ENCODE data around the gene FADS6.

The FADS6 gene

GRCh38 chr17:74851612-74852236 is 41.7 kb downstream of the FADS6 start:
- DNase-seq: no peak

DNA sequence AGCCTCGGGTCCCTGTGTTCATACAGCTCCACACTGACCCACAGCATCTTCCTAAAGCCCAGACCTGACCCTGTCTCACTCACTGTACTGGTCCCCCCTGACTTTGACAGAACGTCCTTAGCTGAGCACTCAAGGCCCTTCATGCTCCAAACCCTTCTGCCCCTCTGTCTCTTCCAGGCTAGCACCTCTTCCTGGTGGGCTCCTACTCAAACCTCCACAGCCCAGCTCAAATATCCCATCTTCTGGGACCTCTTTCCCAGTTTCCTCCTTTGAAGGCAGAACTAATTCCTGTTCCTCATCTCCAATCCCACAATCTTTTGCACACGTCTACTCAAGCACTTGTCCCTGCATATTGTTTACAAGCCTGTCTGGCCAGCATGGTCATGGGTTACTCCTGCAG is 42.5 kb downstream of the FADS6 start:
- DNase-seq: no peak

DNA sequence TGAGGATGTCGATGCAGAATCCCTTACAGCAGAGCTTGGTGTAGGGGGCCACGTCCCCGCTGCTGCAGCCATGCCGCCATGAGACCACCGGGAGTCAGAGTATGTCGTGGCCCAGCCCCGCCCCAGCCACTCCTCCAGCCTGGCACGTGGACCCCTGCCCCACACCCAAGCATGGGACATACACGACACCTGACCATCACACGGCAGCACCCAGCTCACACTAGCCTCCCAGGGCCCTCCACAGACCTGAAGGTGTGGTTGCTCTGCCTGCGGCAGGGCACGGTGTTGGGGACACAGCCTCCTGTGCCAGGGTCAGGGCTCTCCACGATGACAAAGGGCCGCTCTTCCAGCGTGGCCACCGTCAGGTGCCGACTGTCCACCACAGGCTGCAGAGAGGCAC is 43.1 kb downstream of the FADS6 start:
- no peak for DNase-seq

- no peak for DNase-seq
Observed at GRCh38 chr17:74848656-74849399, 44.6 kb downstream of the FADS6 start.

DNA sequence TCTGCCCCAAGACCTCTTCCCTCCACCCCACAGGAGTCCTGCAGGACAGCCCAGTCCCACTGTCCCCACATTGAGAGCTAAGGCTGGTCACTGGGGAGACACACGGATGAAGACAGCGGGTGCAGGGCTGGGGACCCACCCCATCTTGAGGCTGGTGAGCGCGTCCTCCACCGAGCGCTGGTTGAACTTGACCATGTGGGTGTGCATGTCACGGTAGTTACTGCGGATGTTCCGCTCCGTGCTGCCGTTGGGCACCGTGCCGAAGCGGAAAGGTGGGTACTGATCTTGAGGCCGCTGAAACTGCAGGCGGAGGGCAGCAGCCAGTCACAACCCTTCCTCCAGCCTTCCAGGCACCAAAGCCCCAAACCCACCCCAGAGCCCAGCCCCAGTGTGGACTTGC is 46.8 kb downstream of the FADS6 start:
- DNase-seq: no peak

DNA sequence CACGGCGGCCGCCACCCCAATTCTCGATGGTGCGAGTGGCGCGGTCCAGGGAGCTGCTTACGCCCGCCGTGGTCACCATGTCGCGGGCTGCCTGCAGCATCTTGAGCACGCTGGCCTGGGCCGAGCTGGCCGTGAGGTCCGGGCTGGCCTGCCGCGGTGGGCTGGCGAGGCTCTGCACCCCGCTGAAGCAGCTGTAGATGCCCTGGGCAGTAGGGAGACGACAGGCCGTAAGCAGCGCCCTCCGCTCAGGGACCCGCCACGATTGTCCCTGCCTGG is 50.1 kb downstream of the FADS6 start:
- no peak for DNase-seq

GRCh38 chr17:74842599-74843351 is 50.7 kb downstream of the FADS6 start:
- DNase-seq: no peak

DNA sequence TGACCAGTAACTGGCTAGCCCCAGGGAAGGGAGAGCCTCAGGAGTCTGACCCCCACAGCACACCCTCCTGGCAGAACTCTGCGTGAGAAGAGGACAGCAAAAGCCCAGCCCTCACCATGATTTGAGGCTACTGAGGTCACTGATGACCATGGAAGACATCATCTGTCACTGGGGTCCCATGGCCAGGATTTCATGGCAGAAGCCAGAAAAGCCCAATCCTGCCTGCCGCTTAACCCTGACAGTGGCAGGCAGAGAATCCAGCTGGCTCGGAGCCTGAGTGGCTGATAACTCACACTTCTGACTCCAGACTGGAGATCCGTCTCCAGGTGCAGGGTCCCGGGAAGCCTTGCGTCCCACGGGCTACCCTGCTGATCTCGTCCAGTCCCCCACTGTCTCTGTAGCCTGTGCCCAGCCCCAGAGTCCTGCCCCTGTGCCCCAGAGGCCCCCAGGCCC is 51.3 kb downstream of the FADS6 start:
- DNase-seq: no peak

- DNase-seq: no peak
Observed at GRCh38 chr17:74840989-74841666, 52.3 kb downstream of the FADS6 start.

DNA sequence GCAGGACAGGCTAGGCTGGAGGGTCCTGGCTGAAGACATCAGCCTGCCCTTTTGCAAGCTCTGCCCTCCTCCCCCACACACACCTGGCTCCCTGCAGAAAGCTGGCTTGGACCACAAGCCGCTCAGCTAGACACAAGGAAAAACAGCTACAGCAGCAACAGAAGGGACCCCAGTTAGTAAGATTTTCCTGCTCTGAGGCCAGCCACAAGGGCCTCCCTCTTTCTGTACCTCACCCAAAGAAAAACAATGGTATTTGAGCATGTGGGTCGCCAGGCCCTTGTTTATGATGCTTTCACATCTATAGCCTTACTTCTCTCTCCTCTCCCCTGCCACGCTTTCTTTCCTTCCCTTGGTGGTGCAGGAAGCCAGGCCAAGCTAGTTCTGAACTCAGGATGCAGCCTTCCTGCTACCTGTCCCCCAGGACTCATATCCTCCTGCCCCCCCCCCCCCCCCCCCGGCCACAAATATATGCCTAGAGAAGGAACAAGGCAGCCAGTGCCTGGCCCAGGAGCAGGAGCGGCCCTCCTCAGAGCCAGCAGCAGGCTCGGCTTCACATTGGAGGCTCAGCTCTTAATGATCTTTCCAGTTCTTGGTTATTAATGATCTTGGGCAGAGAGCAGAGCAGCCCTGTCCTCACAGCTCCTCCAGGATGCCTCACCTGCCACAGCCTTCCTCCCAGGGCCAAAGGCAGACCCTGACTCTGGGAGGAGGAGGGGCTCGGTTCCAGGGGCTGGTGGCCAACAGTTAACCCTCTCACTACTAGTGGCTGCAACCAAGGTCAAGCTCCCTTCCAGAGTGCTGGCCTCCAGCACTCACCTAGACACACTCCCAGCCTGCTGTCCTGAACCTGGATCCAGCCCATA is 53.2 kb downstream of the FADS6 start:
- no peak for DNase-seq

DNA sequence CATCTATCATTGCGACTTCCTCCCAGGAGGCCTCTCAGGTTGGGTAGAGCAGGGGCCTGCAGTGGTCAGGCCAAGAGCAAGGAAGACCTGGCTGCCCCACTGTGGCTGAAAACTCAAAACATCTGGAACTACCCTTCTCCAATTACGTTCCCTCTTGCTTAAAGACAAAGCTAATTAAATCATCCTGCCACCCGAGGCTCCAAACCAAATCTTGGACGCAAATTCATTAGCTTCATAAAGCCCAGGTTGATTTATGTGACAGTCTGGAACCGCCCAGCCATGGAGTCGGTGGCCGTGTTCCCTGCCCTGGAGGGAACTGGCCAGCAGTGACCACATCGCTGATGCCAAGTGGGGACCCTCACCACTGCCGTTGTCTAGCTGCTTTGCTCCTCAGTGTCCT is 55.2 kb downstream of the FADS6 start:
- no peak for DNase-seq

- DNase-seq: no peak
Observed at GRCh38 chr17:74836691-74837467, 56.6 kb downstream of the FADS6 start.

GRCh38 chr17:74836191-74836590 is 57.2 kb downstream of the FADS6 start:
- no peak for DNase-seq

- DNase-seq: no peak
Observed at GRCh38 chr17:74833501-74834377, 59.7 kb downstream of the FADS6 start.

GRCh38 chr17:74832421-74832820 is 61.0 kb downstream of the FADS6 start:
- DNase-seq: no peak

- no peak for DNase-seq
Observed at GRCh38 chr17:74831444-74832146, 61.8 kb downstream of the FADS6 start.

DNA sequence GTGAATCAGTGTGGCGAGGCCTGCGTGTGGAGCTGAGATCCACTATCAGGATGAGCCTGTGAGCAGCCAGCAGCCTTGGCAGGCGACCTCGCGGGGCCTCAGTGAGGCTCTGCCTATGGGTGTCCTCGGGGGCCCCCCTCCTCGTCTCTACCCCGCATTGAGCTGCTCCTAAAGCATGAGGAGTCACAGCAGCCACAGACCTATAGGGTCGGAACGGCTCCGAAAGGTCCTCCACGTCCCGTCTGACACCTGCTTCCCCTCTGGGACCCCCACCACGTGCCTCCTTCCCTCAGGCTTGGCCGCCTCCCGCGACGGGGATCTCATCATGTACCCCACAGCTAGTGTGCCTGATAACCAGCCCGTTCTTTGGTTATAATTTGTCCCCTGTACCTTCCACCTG is 62.6 kb downstream of the FADS6 start:
- DNase-seq: no peak

DNA sequence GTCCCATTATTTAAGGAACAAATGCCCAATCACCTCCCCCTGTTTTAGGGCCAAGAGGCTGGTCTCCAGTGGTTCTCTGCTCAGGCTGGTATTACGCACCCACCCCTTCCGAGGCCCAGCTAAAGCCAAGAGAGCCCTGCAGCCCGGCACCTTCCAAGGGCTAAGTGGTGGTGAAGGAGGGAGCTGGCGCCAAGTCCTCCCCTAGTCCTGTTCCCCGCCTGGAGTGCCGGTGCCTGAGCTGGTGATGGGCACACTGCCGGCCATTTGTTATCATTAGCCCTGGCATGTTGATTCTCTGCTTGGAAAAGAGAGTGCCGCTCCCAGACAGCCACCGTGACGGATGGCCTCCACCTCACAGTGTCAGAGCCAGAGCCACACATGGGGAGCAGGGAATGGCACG is 65.6 kb downstream of the FADS6 start:
- DNase-seq: no peak
